WTC11 (cell line): Measurements from ENCODE around the gene MSH3. TPM values are rescaled to one million over a fixed set of nuclear protein-coding genes. Genes with fewer than 3 reads are reported as not detected.

Experiments used
- ATAC-seq: fragments of 200-7000 bp; cut with Tn5 transposase; 2 replicates; pipeline ENCODE4 v1.10.0; 2021; ENCODE audit warnings: mild to moderate bottlenecking, moderate library complexity
- CTCF ChIA-PET: fragments of 300-600 bp; sonication (Branson Sonifier 250); formaldehyde crosslinking; loops from one replicate; lab custom pipeline; 2021; ENCODE audit warnings: antibody characterized with exemption; lab: Charles Lee
- POLR2A ChIA-PET: fragments of 350-600 bp; sonication (Branson Sonifier 250); formaldehyde crosslinking; loops from one replicate; lab custom pipeline; 2021; ENCODE audit warnings: antibody characterized with exemption; lab: Charles Lee
- DNase-seq: peaks from one replicate; pipeline ENCODE4 v3.0.0; 2021; ENCODE audit warnings: low spot score
- H3K27ac Mint-ChIP-seq: 2 replicates; pipeline ENCODE4 v1.8.0; 2021; ENCODE audit warnings: mixed read lengths
- H3K27me3 Mint-ChIP-seq: 2 replicates; pipeline ENCODE4 v1.8.0; 2021; ENCODE audit warnings: low read depth, mild to moderate bottlenecking, moderate library complexity, mixed read lengths
- H3K36me3 Mint-ChIP-seq: 2 replicates; pipeline ENCODE4 v1.8.0; 2021; ENCODE audit warnings: mixed read lengths
- H3K4me1 Mint-ChIP-seq: 2 replicates; pipeline ENCODE4 v1.8.0; 2022; ENCODE audit warnings: mixed read lengths
- H3K4me3 Mint-ChIP-seq: 2 replicates; pipeline ENCODE4 v1.8.0; 2021; ENCODE audit warnings: mild to moderate bottlenecking, moderate library complexity, mixed read lengths
- H3K9me3 Mint-ChIP-seq: 2 replicates; pipeline ENCODE4 v1.8.0; 2021; ENCODE audit warnings: mixed read lengths
- ATF1 ChIP-seq: sonication (generic); formaldehyde crosslinking; IDR thresholded peaks from 2 replicates; pipeline ENCODE4 v1.8.1; 2023; ENCODE audit warnings: mild to moderate bottlenecking, moderate library complexity, missing genetic modification reagents
- CBFB ChIP-seq: sonication (generic); formaldehyde crosslinking; IDR thresholded peaks from 2 replicates; pipeline ENCODE4 v1.8.1; 2022; ENCODE audit warnings: mild to moderate bottlenecking, low read depth, missing genetic modification reagents
- ESRRA ChIP-seq: sonication (generic); formaldehyde crosslinking; IDR thresholded peaks from 2 replicates; pipeline ENCODE4 v1.8.1; 2022; ENCODE audit warnings: mild to moderate bottlenecking, missing genetic modification reagents, borderline replicate concordance
- ETV6 ChIP-seq: sonication (generic); formaldehyde crosslinking; IDR thresholded peaks from 2 replicates; pipeline ENCODE4 v1.8.1; 2022; ENCODE audit warnings: mild to moderate bottlenecking, missing genetic modification reagents
- FOXP1 ChIP-seq: sonication (generic); formaldehyde crosslinking; IDR thresholded peaks from 2 replicates; pipeline ENCODE4 v1.8.0; 2022; ENCODE audit warnings: missing genetic modification reagents, mild to moderate bottlenecking, moderate library complexity, borderline replicate concordance
- GRHL2 ChIP-seq: fragments of 250-450 bp; sonication (Bioruptor Pico); IDR thresholded peaks from 2 replicates; pipeline ENCODE4 v1.8.0; 2022; ENCODE audit warnings: mild to moderate bottlenecking, moderate library complexity; ENCODE audit not compliant: insufficient replicate concordance, severe bottlenecking
- GTF2I ChIP-seq: fragments of 250-450 bp; sonication (Bioruptor Pico); conservative IDR thresholded peaks from 2 replicates; pipeline ENCODE4 v1.4.0; 2021; ENCODE audit warnings: mild to moderate bottlenecking
- HMGA2 ChIP-seq: fragments of 250-450 bp; sonication (Bioruptor Pico); IDR thresholded peaks from 2 replicates; pipeline ENCODE4 v1.4.0; 2021; ENCODE audit warnings: mild to moderate bottlenecking, moderate library complexity
- MXD4 ChIP-seq: fragments of 250-450 bp; sonication (Bioruptor Pico); IDR thresholded peaks from 2 replicates; pipeline ENCODE4 v1.8.0; 2021; ENCODE audit warnings: mild to moderate bottlenecking, moderate library complexity, borderline replicate concordance
- NFATC4 ChIP-seq: fragments of 250-450 bp; sonication (Bioruptor Pico); IDR thresholded peaks from 2 replicates; pipeline ENCODE4 v1.9.0; 2021; ENCODE audit warnings: mild to moderate bottlenecking
- NR3C1 ChIP-seq: sonication (generic); formaldehyde crosslinking; conservative IDR thresholded peaks from 2 replicates; pipeline ENCODE4 v1.8.1; 2023; ENCODE audit warnings: low read depth, mild to moderate bottlenecking, missing genetic modification reagents
- SMAD3 ChIP-seq: sonication (generic); formaldehyde crosslinking; IDR thresholded peaks from 2 replicates; pipeline ENCODE4 v1.8.0; 2022; ENCODE audit warnings: missing genetic modification reagents, mild to moderate bottlenecking, borderline replicate concordance
- TEAD4 ChIP-seq: sonication (generic); formaldehyde crosslinking; IDR thresholded peaks from 2 replicates; pipeline ENCODE4 v1.8.0; 2022; ENCODE audit warnings: mild to moderate bottlenecking, missing genetic modification reagents
- ZBTB21 ChIP-seq: sonication (generic); formaldehyde crosslinking; IDR thresholded peaks from 2 replicates; pipeline ENCODE4 v1.8.1; 2023; ENCODE audit warnings: mild to moderate bottlenecking, missing genetic modification reagents, borderline replicate concordance
- ZNF121 ChIP-seq: sonication (generic); formaldehyde crosslinking; IDR thresholded peaks from 2 replicates; pipeline ENCODE4 v1.8.0; 2023; ENCODE audit warnings: missing genetic modification reagents
- ZNF219 ChIP-seq: sonication (generic); formaldehyde crosslinking; IDR thresholded peaks from 2 replicates; pipeline ENCODE4 v1.8.0; 2023; ENCODE audit warnings: missing genetic modification reagents, mild to moderate bottlenecking, borderline replicate concordance
- ZNF232 ChIP-seq: sonication (generic); formaldehyde crosslinking; IDR thresholded peaks from 2 replicates; pipeline ENCODE4 v1.8.0; 2022; ENCODE audit warnings: mild to moderate bottlenecking, missing genetic modification reagents
- ZNF423 ChIP-seq: fragments of 250-450 bp; sonication (Bioruptor Pico); IDR thresholded peaks from 2 replicates; pipeline ENCODE4 v2.1.2; 2022; ENCODE audit warnings: mild to moderate bottlenecking, moderate library complexity
- total RNA-seq: library from RNA; stranded (reverse); gene quantifications from 3 replicates; pipeline ENCODE4 v1.2.3, GENCODE V29; 2021
- TF ChIP-seq, protein P1 (sequence below): sonication (generic); formaldehyde crosslinking; conservative IDR thresholded peaks from 2 replicates; pipeline ENCODE4 v1.8.1; 2022; ENCODE audit warnings: mild to moderate bottlenecking, missing genetic modification reagents
- TF ChIP-seq, protein P2 (sequence below): sonication (generic); formaldehyde crosslinking; IDR thresholded peaks from 2 replicates; pipeline ENCODE4 v1.8.1; 2022; ENCODE audit warnings: mild to moderate bottlenecking, moderate library complexity, missing genetic modification reagents
- TF ChIP-seq, protein P3 (sequence below): sonication (generic); formaldehyde crosslinking; IDR thresholded peaks from 2 replicates; pipeline ENCODE4 v1.8.0; 2022; ENCODE audit warnings: mild to moderate bottlenecking, missing genetic modification reagents
- TF ChIP-seq, protein P4 (sequence below): sonication (generic); formaldehyde crosslinking; IDR thresholded peaks from 2 replicates; pipeline ENCODE4 v1.8.1; 2022; ENCODE audit warnings: low read depth, mild to moderate bottlenecking, moderate library complexity, missing genetic modification reagents, borderline replicate concordance
- TF ChIP-seq, protein P5 (sequence below): fragments of 250-450 bp; sonication (Bioruptor Pico); IDR thresholded peaks from 2 replicates; pipeline ENCODE4 v1.9.0; 2021; ENCODE audit warnings: mild to moderate bottlenecking
- TF ChIP-seq, protein P6 (sequence below): sonication (generic); formaldehyde crosslinking; IDR thresholded peaks from 2 replicates; pipeline ENCODE4 v1.8.1; 2023; ENCODE audit warnings: mild to moderate bottlenecking, missing genetic modification reagents, moderate library complexity
- TF ChIP-seq, protein P7 (sequence below): sonication (generic); formaldehyde crosslinking; IDR thresholded peaks from 2 replicates; pipeline ENCODE4 v1.8.0; 2023; ENCODE audit warnings: missing genetic modification reagents

Gene MSH3
- total RNA-seq, 1 experiment from 2014 or later: 14.6 TPM

DNA sequence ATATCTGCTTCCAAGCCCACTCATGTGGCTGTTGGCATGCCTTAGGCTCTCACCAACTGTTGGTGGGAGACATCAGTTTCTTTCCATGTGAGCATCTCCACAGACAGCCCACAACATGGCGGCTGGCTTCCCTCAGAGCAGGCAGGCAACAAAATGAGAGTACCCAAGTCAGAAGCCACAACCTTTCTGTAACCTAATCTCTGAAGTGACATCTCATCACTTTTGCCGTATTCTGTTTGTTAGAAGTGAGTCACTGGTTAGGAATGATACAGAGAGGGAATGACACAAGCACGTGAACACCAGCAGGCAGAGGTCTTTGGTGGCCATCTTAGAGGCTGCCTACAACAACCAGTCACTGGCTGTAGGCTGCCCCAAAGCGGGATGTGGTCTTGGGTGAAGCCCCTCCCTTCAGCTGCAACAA is 217.1 kb downstream of the MSH3 start:
- ATAC-seq: no peak
- Mint-ChIP-seq H3K27me3 (no peaks in the 10 kb centered on the region), H3K4me1 (no peaks in the 10 kb centered on the region), H3K36me3 (0 out of 2 replicates have a peak, but pooled peaks cover 6% of the 10 kb centered on the region), H3K9me3 (no peaks in the 10 kb centered on the region), H3K4me3 (no peak overlapping the region), H3K27ac (no peak overlapping the region; the same call in 1 of the 2 replicates)
- TF ChIP-seq, protein P1, sequence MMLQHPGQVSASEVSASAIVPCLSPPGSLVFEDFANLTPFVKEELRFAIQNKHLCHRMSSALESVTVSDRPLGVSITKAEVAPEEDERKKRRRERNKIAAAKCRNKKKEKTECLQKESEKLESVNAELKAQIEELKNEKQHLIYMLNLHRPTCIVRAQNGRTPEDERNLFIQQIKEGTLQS (CRISPR knock-in tag): no peak
- DNase-seq: no peak
- CTCF ChIA-PET: no interaction called here
- POLR2A ChIA-PET: no interaction called here

DNA sequence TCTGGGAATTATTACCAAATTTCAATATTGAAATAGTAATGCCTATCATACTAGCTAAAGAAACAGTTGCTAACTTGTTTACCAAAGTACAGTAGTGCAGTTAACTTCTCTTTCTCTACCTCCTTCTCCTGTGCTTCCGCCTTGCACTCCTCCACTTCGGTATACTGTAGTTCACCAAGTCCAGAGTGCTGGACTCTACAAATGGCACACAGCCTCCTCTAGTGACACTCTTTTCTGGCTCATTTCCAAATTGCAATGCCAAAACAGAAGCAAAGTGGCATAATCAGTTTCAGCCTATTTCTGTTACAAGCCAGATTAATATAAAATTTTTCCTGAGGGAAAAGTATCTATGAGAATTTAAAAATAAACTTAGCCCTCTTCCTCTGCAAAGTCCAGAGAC is 219.7 kb downstream of the MSH3 start:
- peaks cover 19% of the 10 kb centered on the region for H3K36me3 Mint-ChIP-seq
- no peaks in the 10 kb centered on the region for H3K27me3 Mint-ChIP-seq
- TF ChIP-seq, protein P2, sequence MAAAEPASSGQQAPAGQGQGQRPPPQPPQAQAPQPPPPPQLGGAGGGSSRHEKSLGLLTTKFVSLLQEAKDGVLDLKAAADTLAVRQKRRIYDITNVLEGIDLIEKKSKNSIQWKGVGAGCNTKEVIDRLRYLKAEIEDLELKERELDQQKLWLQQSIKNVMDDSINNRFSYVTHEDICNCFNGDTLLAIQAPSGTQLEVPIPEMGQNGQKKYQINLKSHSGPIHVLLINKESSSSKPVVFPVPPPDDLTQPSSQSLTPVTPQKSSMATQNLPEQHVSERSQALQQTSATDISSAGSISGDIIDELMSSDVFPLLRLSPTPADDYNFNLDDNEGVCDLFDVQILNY (CRISPR knock-in tag): no peak
- TF ChIP-seq CBFB (CRISPR knock-in tag) (no peak), GRHL2 (CRISPR knock-in tag) (no peak), NR3C1 (CRISPR knock-in tag) (no peak), ZNF121 (CRISPR knock-in tag) (no peak), ZNF219 (CRISPR knock-in tag) (no peak), NFATC4 (no peak), GTF2I (CRISPR knock-in tag) (no peak)
- 0 out of 2 replicates have a peak, but pooled peaks cover 3% of the 10 kb centered on the region for H3K9me3 Mint-ChIP-seq
- H3K4me1 Mint-ChIP-seq: no peaks in the 10 kb centered on the region
- DNase-seq: no peak
- ChIA-PET CTCF (no interaction called here), POLR2A (no interaction called here)
- no peak overlapping the region for H3K27ac Mint-ChIP-seq
- no peak overlapping the region for H3K4me3 Mint-ChIP-seq
- no peak for ATAC-seq

DNA sequence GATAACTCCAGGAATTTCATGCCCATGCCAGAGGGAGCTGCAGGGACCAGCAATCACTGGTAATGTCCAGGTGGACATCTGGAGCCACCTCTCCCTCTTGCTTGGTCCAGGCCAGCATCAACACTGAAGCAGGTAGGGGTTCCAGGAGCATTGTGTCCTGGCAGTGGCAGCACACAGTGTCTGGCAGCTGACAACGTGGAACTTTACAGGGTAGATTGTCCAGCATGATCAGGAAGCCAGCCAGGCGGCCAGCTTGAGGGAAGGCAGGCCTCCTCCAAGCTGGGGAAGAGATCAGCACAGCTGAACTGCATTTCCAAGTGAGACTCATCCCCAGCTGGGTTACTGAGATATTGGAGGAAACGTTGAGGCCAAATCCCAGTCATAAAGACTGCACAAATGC is 223.1 kb downstream of the MSH3 start:
- ChIA-PET POLR2A (no interaction called here), CTCF (no interaction called here)

More for the DNA sequence above, 223.1 kb downstream of the MSH3 start:
- Mint-ChIP-seq H3K36me3 (peaks cover 29% of the 10 kb centered on the region), H3K4me1 (no peaks in the 10 kb centered on the region), H3K27ac (no peak overlapping the region), H3K4me3 (no peak overlapping the region), H3K9me3 (peaks cover 16% of the 10 kb centered on the region), H3K27me3 (no peaks in the 10 kb centered on the region)
- ATAC-seq: no peak
- no peak for TF ChIP-seq ZBTB21
- TF ChIP-seq GTF2I (CRISPR knock-in tag): no peak
- TF ChIP-seq ZNF423: no peak
- TF ChIP-seq, protein P3, sequence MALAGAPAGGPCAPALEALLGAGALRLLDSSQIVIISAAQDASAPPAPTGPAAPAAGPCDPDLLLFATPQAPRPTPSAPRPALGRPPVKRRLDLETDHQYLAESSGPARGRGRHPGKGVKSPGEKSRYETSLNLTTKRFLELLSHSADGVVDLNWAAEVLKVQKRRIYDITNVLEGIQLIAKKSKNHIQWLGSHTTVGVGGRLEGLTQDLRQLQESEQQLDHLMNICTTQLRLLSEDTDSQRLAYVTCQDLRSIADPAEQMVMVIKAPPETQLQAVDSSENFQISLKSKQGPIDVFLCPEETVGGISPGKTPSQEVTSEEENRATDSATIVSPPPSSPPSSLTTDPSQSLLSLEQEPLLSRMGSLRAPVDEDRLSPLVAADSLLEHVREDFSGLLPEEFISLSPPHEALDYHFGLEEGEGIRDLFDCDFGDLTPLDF (CRISPR knock-in tag): no peak
- no peak for TF ChIP-seq MXD4 (CRISPR knock-in tag)
- TF ChIP-seq, protein P4, sequence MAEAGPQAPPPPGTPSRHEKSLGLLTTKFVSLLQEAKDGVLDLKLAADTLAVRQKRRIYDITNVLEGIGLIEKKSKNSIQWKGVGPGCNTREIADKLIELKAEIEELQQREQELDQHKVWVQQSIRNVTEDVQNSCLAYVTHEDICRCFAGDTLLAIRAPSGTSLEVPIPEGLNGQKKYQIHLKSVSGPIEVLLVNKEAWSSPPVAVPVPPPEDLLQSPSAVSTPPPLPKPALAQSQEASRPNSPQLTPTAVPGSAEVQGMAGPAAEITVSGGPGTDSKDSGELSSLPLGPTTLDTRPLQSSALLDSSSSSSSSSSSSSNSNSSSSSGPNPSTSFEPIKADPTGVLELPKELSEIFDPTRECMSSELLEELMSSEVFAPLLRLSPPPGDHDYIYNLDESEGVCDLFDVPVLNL (CRISPR knock-in tag): no peak
- TF ChIP-seq ATF1 (CRISPR knock-in tag): no peak
- no peak for TF ChIP-seq FOXP1 (CRISPR knock-in tag)
- no peak for TF ChIP-seq ESRRA (CRISPR knock-in tag)
- no peak for TF ChIP-seq ZNF219 (CRISPR knock-in tag)
- no peak for TF ChIP-seq ETV6 (CRISPR knock-in tag)
- TF ChIP-seq, protein P5, sequence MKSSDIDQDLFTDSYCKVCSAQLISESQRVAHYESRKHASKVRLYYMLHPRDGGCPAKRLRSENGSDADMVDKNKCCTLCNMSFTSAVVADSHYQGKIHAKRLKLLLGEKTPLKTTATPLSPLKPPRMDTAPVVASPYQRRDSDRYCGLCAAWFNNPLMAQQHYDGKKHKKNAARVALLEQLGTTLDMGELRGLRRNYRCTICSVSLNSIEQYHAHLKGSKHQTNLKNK (CRISPR knock-in tag): no peak
- TF ChIP-seq HMGA2: no peak
- TF ChIP-seq, protein P6, sequence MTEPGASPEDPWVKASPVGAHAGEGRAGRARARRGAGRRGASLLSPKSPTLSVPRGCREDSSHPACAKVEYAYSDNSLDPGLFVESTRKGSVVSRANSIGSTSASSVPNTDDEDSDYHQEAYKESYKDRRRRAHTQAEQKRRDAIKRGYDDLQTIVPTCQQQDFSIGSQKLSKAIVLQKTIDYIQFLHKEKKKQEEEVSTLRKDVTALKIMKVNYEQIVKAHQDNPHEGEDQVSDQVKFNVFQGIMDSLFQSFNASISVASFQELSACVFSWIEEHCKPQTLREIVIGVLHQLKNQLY (CRISPR knock-in tag): no peak
- TF ChIP-seq SMAD3 (CRISPR knock-in tag): no peak
- TF ChIP-seq, protein P7, sequence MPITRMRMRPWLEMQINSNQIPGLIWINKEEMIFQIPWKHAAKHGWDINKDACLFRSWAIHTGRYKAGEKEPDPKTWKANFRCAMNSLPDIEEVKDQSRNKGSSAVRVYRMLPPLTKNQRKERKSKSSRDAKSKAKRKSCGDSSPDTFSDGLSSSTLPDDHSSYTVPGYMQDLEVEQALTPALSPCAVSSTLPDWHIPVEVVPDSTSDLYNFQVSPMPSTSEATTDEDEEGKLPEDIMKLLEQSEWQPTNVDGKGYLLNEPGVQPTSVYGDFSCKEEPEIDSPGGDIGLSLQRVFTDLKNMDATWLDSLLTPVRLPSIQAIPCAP (CRISPR knock-in tag): no peak
- no peak for TF ChIP-seq TEAD4 (CRISPR knock-in tag)
- TF ChIP-seq ZNF232: no peak
- DNase-seq: no peak
